MM.1S (cell line): ENCODE measurements around the gene TMEM131.

Experiments
- DNase-seq: peaks from one replicate; pipeline ENCODE4 v3.0.0-alpha.2; 2015
- H2AFZ ChIP-seq: fragments of 300-600 bp; sonication (generic); 2 replicates; pipeline ENCODE4 v1.6.0; 2016; ENCODE audit warnings: antibody characterized with exemption, low read length
- H3F3A ChIP-seq: fragments of 300-600 bp; sonication (generic); 2 replicates; pipeline ENCODE4 v1.6.1; 2016; ENCODE audit warnings: mild to moderate bottlenecking, antibody characterized with exemption, low read length, moderate library complexity, mixed read lengths; ENCODE audit not compliant: insufficient read depth
- H3K27ac ChIP-seq: fragments of 300-600 bp; sonication (generic); 2 replicates; pipeline ENCODE4 v1.5.1; 2016; ENCODE audit warnings: mild to moderate bottlenecking, low read length
- H3K27me3 ChIP-seq: fragments of 300-600 bp; sonication (generic); replicated peaks from 2 replicates; pipeline ENCODE4 v1.6.0; 2016; ENCODE audit warnings: low read length; ENCODE audit not compliant: insufficient read depth
- H3K36me3 ChIP-seq: fragments of 300-600 bp; sonication (generic); replicated peaks from 2 replicates; pipeline ENCODE4 v1.6.1; 2016; ENCODE audit warnings: mild to moderate bottlenecking, low read length, mixed read lengths; ENCODE audit not compliant: insufficient read depth
- H3K4me1 ChIP-seq: fragments of 300-600 bp; sonication (generic); 2 replicates; pipeline ENCODE4 v1.6.1; 2016; ENCODE audit warnings: low read length, mixed read lengths
- H3K4me2 ChIP-seq: fragments of 300-600 bp; sonication (generic); 2 replicates; pipeline ENCODE4 v1.6.0; 2016; ENCODE audit warnings: low read depth, low read length
- H3K4me3 ChIP-seq: fragments of 300-600 bp; sonication (generic); 2 replicates; pipeline ENCODE4 v1.5.1; 2016; ENCODE audit warnings: low read length, mixed read lengths
- H3K79me2 ChIP-seq: fragments of 300-600 bp; sonication (generic); 2 replicates; pipeline ENCODE4 v1.6.1; 2016; ENCODE audit warnings: mixed run types, low read length, mixed read lengths
- H3K9ac ChIP-seq: fragments of 300-600 bp; sonication (generic); 2 replicates; pipeline ENCODE4 v1.6.1; 2016; ENCODE audit warnings: low read length, mixed read lengths
- H3K9me2 ChIP-seq: fragments of 300-600 bp; sonication (generic); replicated peaks from 2 replicates; pipeline ENCODE4 v1.6.1; 2016; ENCODE audit warnings: mild to moderate bottlenecking, low read length, mixed read lengths; ENCODE audit not compliant: insufficient read depth
- H3K9me3 ChIP-seq: fragments of 300-600 bp; sonication (generic); replicated peaks from 2 replicates; pipeline ENCODE4 v1.6.1; 2016; ENCODE audit warnings: mild to moderate bottlenecking, low read length, mixed read lengths; ENCODE audit not compliant: insufficient read depth
- H4K20me1 ChIP-seq: fragments of 300-600 bp; sonication (generic); 2 replicates; pipeline ENCODE4 v1.6.1; 2016; ENCODE audit warnings: mild to moderate bottlenecking, low read length, moderate library complexity, mixed read lengths; ENCODE audit not compliant: insufficient read depth
- CTCF ChIP-seq: fragments of 300-600 bp; sonication (generic); IDR thresholded peaks from 2 replicates; pipeline ENCODE4 v1.5.1; 2016; ENCODE audit warnings: antibody characterized with exemption, low read length, mixed read lengths
- EZH2 ChIP-seq: fragments of 300-600 bp; sonication (generic); optimal IDR thresholded peaks from 2 replicates; pipeline ENCODE3; 2017; ENCODE audit warnings: low read depth, mild to moderate bottlenecking, antibody characterized with exemption, low read length, mixed read lengths
- EZH2phosphoT487 ChIP-seq: fragments of 300-600 bp; sonication (generic); IDR thresholded peaks from 2 replicates; pipeline ENCODE4 v1.6.1; 2018; ENCODE audit warnings: antibody characterized with exemption, low read length

Gene TMEM131

GRCh38 chr2:97732436-97733340 lies 263.1 kb downstream of the TMEM131 start:
- Histone ChIP-seq H3K9me3 (no peaks in the 10 kb centered on the region), H2AFZ (no peak overlapping the region), H3K79me2 (no peaks in the 10 kb centered on the region), H3K4me3 (no peak overlapping the region), H3K36me3 (no peaks in the 10 kb centered on the region), H3K9me2 (no peaks in the 10 kb centered on the region), H3F3A (no peaks in the 10 kb centered on the region), H3K27ac (no peak overlapping the region), H3K9ac (no peak overlapping the region), H3K27me3 (no peaks in the 10 kb centered on the region), H3K4me1 (no peaks in the 10 kb centered on the region), H4K20me1 (no peaks in the 10 kb centered on the region), H3K4me2 (no peak overlapping the region)
- no peak for DNase-seq
- TF ChIP-seq EZH2 (no peak), EZH2phosphoT487 (no peak), CTCF (no peak)

- Histone ChIP-seq H3K4me1 (no peaks in the 10 kb centered on the region), H3K4me3 (no peak overlapping the region), H3K27me3 (no peaks in the 10 kb centered on the region), H3K9ac (no peak overlapping the region), H3K36me3 (no peaks in the 10 kb centered on the region), H2AFZ (no peak overlapping the region), H3K4me2 (no peak overlapping the region), H3K9me3 (no peaks in the 10 kb centered on the region), H3F3A (no peaks in the 10 kb centered on the region), H4K20me1 (no peaks in the 10 kb centered on the region), H3K9me2 (no peaks in the 10 kb centered on the region), H3K27ac (no peak overlapping the region), H3K79me2 (no peaks in the 10 kb centered on the region)
- TF ChIP-seq CTCF, result no peak
- DNase-seq, result no peak
Measured at GRCh38 chr2:97731274-97732020, 264.3 kb downstream of the TMEM131 start.

GRCh38 chr2:97730245-97730644 lies 265.5 kb downstream of the TMEM131 start:
- H3K9ac ChIP-seq, result no peak overlapping the region
- no peak overlapping the region for H3K27ac ChIP-seq
- TF ChIP-seq EZH2phosphoT487 (no peak), EZH2 (no peak), CTCF (no peak)
- no peaks in the 10 kb centered on the region for H3K27me3 ChIP-seq
- no peaks in the 10 kb centered on the region for H3K4me1 ChIP-seq
- H3K4me2 ChIP-seq, result no peak overlapping the region
- no peaks in the 10 kb centered on the region for H3F3A ChIP-seq
- H3K9me3 ChIP-seq, result no peaks in the 10 kb centered on the region
- no peaks in the 10 kb centered on the region for H3K9me2 ChIP-seq
- no peaks in the 10 kb centered on the region for H3K79me2 ChIP-seq
- H4K20me1 ChIP-seq, result no peaks in the 10 kb centered on the region
- no peak for DNase-seq
- H3K4me3 ChIP-seq, result no peak overlapping the region
- no peaks in the 10 kb centered on the region for H3K36me3 ChIP-seq
- H2AFZ ChIP-seq, result no peak overlapping the region
